Naive thymus-derived CD8-positive, alpha-beta T cell (primary cell): Measurements from ENCODE around the gene MSX1. TPM values are rescaled to one million over a fixed set of nuclear protein-coding genes. Genes with fewer than 3 reads are reported as not detected.

Experiments
- ATAC-seq, 2 donors: fragments of 150-1000 bp; cut with Tn5 transposase in 1 of 2; sonication (Bioruptor Pico), chemical (Tn5 transposase) in 1 of 2; 1 replicate in 1 of 2; 2 replicates in 1 of 2; pipeline ENCODE4 v1.10.0; 2021; ENCODE audit warnings: mild to moderate bottlenecking in 2 of 2, moderate library complexity in 2 of 2
- POLR2A ChIA-PET: fragments of 350-600 bp; sonication (Branson Sonifier 250); formaldehyde crosslinking; loops from one replicate; lab custom pipeline; 2021; ENCODE audit warnings: antibody characterized with exemption; lab: Charles Lee
- DNase-seq, 10 donors: peaks; one replicate each; pipeline versions ENCODE4 v3.0.0 to v3.0.0-alpha.2; 2020 to 2022
- H3K27ac Mint-ChIP-seq, 10 donors: one replicate each; pipeline ENCODE4 v1.8.0; 2020 to 2022; ENCODE audit warnings: mild to moderate bottlenecking in 10 of 10, mixed read lengths in 10 of 10, moderate library complexity in 4 of 10, inconsistent platforms in 1 of 10
- H3K27me3 Mint-ChIP-seq, 5 donors: one replicate each; pipeline ENCODE4 v1.8.0; 2021 to 2022; ENCODE audit warnings: mixed read lengths in 5 of 5
- H3K36me3 Mint-ChIP-seq, 3 donors: one replicate each; pipeline ENCODE4 v1.8.0; 2020 to 2022; ENCODE audit warnings: mixed read lengths in 3 of 3, mild to moderate bottlenecking in 2 of 3, inconsistent platforms in 1 of 3
- H3K4me1 Mint-ChIP-seq, 4 donors: one replicate each; pipeline ENCODE4 v1.8.0; 2021 to 2022; ENCODE audit warnings: mixed read lengths in 4 of 4
- H3K4me3 Mint-ChIP-seq, 10 donors: one replicate each; pipeline ENCODE4 v1.8.0; 2020 to 2022; ENCODE audit warnings: mild to moderate bottlenecking in 10 of 10, mixed read lengths in 10 of 10, moderate library complexity in 6 of 10, inconsistent platforms in 1 of 10
- H3K9me3 Mint-ChIP-seq, 9 donors: one replicate each; pipeline ENCODE4 v1.8.0; 2020 to 2022; ENCODE audit warnings: mixed read lengths in 9 of 9, mild to moderate bottlenecking in 3 of 9, inconsistent platforms in 1 of 9, moderate library complexity in 1 of 9
- polyA plus RNA-seq, 3 donors: library from polyadenylated mRNA; unstranded; fragments of 300-500 nt; fragmentation: Illumina TruSeq; gene quantifications; one replicate each; pipeline ENCODE4 v1.2.3, GENCODE V29; 2021
- total RNA-seq, 8 experiments: library from RNA in 2 of 8; stranded (reverse) in 2 of 8; gene quantifications; one replicate each; pipeline ENCODE4 v1.2.3 and lab custom pipeline; 2021 to 2026

MSX1 gene
- total and polyA plus RNA-seq, 5 experiments from 2014 or later = not detected

DNA sequence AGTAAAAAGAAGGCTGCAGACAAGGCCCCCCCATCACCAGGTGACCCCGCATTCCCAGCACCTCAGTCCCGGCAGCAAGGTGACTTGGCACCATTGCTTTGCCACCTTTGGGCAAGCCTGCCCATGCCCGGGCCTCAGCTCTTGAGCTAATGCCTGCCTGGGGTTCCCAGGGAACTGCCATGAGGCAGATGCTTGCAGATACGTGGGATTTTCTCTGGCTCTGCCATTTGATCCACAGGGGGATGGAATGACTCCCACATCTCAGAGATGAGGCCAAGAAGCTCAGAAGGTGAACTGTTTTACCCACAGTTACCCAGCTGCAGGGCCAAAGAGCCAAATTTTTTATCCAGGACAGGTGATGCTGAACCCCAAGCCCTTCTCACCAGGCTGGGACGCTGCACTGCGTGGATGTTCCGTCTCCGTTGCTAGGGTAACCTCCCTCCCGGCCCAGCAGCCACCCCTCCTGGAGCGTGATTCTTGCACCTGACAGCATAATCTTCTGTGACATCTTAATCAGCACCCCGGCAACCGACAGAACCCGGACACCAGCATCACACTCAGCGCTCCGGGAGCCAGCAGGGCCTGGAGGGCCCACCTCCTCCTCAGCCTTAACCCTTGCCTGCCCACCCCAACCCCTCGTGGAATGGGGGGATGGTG is 15.7 kb upstream of the MSX1 start:
- POLR2A ChIA-PET = no interaction called here
- Mint-ChIP-seq H3K36me3 (no peaks in the 10 kb centered on the region), H3K4me1 (peaks cover 0 to 3% (median under 1%) of the 10 kb centered on the region in 4 donors), H3K4me3 (no peak overlapping the region), H3K9me3 (peaks cover 0 to 8% (median 0%) of the 10 kb centered on the region in 9 donors), H3K27me3 (peaks cover 19 to 90% (median 41%) of the 10 kb centered on the region in 5 donors), H3K27ac (no peak overlapping the region)
- DNase-seq = no peak
- no peak for ATAC-seq

DNA sequence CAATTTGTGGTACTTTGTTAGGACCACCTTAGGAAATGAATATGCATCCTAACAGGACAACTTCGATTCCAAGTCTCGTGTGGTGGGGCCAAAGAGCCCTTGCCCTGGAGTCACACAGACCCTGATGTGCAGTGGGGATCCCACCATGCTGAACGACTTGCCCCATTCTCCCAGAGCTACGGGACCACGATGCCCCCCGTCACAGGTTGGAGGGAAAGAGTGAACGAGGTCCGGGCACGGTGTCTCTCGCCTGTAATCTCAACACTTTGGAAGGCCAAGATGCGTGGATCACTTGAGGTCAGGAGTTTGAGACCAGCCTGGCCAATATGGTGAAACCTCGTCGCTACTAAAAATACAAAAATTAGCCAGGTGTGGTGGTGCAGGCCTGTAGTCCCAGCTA is 14.4 kb upstream of the MSX1 start:
- H3K27ac Mint-ChIP-seq = no peak overlapping the region
- no peaks in the 10 kb centered on the region for H3K36me3 Mint-ChIP-seq
- H3K27me3 Mint-ChIP-seq = peaks cover 18 to 85% (median 42%) of the 10 kb centered on the region in 5 donors
- H3K4me1 Mint-ChIP-seq = peaks cover 0 to 3% (median under 1%) of the 10 kb centered on the region in 4 donors
- no peak overlapping the region for H3K4me3 Mint-ChIP-seq
- peaks cover 0 to 6% (median 0%) of the 10 kb centered on the region in 9 donors for H3K9me3 Mint-ChIP-seq
- DNase-seq (no peak), ATAC-seq (no peak)
- POLR2A ChIA-PET = no interaction called here

DNA sequence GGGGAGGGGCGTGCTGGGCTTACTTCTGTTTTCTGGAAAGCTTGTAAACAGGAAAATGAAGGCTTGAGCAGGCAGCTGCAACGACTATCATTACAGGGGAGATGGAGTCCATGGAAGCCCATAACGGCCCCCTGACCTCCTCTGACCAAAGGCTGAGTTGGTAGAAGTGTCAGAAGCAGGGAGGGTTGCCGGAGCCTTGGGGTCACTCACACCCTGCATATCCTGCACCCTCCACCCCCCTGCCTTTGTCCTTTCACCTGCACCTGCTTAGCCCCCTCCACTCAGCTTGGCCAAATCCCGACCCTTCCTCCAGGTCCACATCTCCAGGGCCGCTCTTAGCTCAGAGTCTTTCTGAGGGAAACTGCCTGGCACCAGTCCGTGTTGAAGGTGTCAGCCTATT is 12.5 kb upstream of the MSX1 start:
- Mint-ChIP-seq H3K4me3 (no peak overlapping the region), H3K9me3 (peaks cover 0 to 6% (median 0%) of the 10 kb centered on the region in 9 donors), H3K36me3 (no peaks in the 10 kb centered on the region), H3K4me1 (peaks cover 0 to 3% (median under 1%) of the 10 kb centered on the region in 4 donors), H3K27ac (no peak overlapping the region), H3K27me3 (peaks cover 18 to 85% (median 42%) of the 10 kb centered on the region in 5 donors)
- DNase-seq = peak in 1 of 10 donors; percentile 31
- no peak for ATAC-seq
- POLR2A ChIA-PET = no interaction called here

DNA sequence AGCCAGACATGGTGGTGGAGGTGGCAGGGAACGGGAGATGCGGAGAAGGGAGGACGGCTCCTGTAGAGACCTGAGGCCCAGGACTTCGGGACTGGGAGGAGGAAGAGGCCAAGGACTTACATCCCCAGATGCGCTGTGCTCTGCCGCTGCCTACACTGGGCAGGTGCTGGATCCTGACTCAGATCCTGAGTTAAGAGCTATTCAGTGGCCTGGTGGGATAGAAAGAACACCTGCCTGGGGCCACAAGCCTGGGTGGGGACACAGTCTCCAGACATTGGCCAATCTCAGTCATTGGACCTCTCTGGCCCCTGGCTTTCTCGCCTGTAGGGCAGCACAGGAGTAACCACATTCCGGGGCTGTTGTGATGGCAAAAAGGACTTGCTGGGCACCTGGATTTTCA is 10.9 kb upstream of the MSX1 start:
- H3K9me3 Mint-ChIP-seq = peaks cover 0 to 12% (median 0%) of the 10 kb centered on the region in 9 donors
- H3K27me3 Mint-ChIP-seq = peaks cover 17 to 86% (median 44%) of the 10 kb centered on the region in 5 donors
- ATAC-seq = no peak
- no peak for DNase-seq
- H3K4me3 Mint-ChIP-seq = no peak overlapping the region
- no peak overlapping the region for H3K27ac Mint-ChIP-seq
- POLR2A ChIA-PET = no interaction called here
- H3K36me3 Mint-ChIP-seq = no peaks in the 10 kb centered on the region
- H3K4me1 Mint-ChIP-seq = peaks cover 6 to 12% (median 11%) of the 10 kb centered on the region in 4 donors

DNA sequence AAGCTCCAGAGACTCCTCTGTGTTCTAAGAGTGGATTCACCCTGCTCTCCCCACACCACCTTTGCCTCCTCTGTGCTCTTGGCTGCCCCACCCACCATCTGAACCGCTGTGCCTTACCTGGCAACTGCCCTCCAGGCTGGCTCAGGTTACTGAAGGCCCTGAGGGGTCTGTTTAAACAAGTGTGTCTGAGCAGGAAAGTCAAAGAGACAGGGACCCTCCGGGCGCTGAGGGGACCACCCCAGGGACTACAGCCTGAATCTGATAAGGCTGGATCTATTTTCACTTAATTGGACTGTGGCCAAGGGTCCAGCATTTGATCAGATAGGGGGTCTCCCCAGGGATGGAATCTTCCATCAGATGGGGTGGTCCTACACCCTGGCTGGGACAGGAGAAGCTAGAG is 10.4 kb upstream of the MSX1 start:
- Mint-ChIP-seq H3K27ac (peak overlapping the region in 1 of 10 donors; percentile 79), H3K4me1 (peaks cover 7 to 14% (median 13%) of the 10 kb centered on the region in 4 donors), H3K9me3 (peaks cover 0 to 12% (median 0%) of the 10 kb centered on the region in 9 donors), H3K4me3 (no peak overlapping the region), H3K36me3 (no peaks in the 10 kb centered on the region), H3K27me3 (peaks cover 17 to 87% (median 44%) of the 10 kb centered on the region in 5 donors)
- no peak for ATAC-seq
- DNase-seq = peak in 1 of 10 donors; percentile 34
- POLR2A ChIA-PET = no interaction called here

DNA sequence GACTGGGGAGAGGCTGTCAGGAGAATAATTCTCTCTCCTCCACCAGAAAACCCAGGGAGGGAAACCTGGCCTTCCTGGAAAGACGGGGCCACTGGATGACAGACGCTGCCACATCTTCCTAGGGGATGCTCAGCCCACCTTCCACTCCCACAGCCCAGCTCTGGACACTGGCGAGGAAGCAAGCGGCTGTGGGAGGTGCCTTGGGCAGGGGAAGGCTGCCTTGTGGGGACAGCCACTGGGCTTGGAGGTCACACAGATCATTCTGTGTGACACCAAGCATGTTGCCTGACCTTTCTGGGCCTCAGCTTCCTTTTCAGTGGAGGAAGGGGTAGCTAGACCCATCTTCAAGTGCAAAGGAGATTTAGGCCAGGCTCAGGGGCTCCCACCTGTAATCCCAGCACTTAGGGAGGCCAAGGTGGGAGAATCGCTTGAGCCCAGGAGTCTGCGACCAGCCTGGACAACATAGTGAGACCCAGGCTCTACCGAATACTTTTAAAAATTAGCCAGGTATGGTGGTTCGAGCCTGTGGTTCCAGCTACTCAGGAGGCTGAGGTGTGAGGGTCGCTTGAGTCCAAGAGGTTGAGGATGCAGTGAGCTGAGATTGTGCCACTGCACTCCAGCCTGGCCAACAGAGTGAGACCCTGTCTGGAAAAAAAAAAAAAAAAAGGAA is 9.8 kb upstream of the MSX1 start:
- POLR2A ChIA-PET = no interaction called here
- Mint-ChIP-seq H3K4me3 (no peak overlapping the region), H3K36me3 (no peaks in the 10 kb centered on the region), H3K27me3 (peaks cover 18 to 87% (median 44%) of the 10 kb centered on the region in 5 donors), H3K9me3 (peaks cover 0 to 11% (median 0%) of the 10 kb centered on the region in 9 donors), H3K4me1 (peaks cover 7 to 18% (median 14%) of the 10 kb centered on the region in 4 donors), H3K27ac (peak overlapping the region in 1 of 10 donors; percentile 79)
- ATAC-seq (no peak), DNase-seq (peak in 1 of 10 donors; percentile 41)

DNA sequence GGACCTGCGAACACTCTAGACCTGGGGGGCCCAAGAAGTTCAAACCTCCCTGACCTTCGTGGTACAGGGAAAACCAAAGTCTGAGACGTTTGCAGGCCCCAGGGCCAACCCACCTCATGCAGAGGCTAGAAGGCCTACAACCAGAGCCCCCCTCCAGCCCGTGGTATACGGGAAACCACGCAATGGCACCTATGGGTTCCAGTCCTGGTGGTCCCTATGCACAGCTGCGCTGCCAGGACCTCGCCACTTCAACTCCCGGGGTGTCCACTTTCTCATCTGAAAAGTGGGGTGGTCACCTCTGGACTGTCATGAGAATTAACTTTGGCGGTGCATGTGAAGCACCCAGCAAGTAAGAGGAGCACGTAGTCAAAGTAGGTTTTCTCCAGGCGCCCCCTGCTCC is 8.4 kb upstream of the MSX1 start:
- peak overlapping the region in 1 of 10 donors; percentile 49 for H3K27ac Mint-ChIP-seq
- POLR2A ChIA-PET = no interaction called here
- H3K9me3 Mint-ChIP-seq = peaks cover 0 to 9% (median 0%) of the 10 kb centered on the region in 9 donors
- H3K4me3 Mint-ChIP-seq = peak overlapping the region in 1 of 10 donors; percentile 23
- ATAC-seq = no peak
- peaks cover 11 to 24% (median 23%) of the 10 kb centered on the region in 4 donors for H3K4me1 Mint-ChIP-seq
- peak in 1 of 10 donors; percentile 49 for DNase-seq
- peaks cover 0 to 3% (median 0%) of the 10 kb centered on the region in 3 donors for H3K36me3 Mint-ChIP-seq
- H3K27me3 Mint-ChIP-seq = peaks cover 18 to 88% (median 49%) of the 10 kb centered on the region in 5 donors

DNA sequence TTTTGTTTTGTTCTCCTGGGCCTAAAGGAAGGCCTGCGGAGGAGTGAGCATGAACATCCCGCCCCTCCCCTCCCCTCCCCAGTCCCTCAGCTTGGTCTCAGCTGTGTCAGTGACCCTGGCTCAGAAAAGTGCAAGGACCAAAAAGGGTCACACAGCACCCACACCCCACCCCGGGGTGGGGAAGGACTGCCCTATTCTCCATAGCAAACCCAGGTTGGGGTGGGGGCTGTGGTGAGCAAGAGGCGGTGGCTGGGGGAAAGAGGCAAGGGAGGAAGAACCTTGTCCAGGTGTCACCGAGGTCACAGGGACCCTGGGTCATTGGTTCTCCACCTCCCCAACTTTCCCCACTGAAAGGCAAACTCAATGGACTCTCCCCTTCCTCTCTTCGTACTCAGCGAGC is 7.6 kb upstream of the MSX1 start:
- H3K36me3 Mint-ChIP-seq = peaks cover 0 to 3% (median 0%) of the 10 kb centered on the region in 3 donors
- peaks cover 19 to 88% (median 54%) of the 10 kb centered on the region in 5 donors for H3K27me3 Mint-ChIP-seq
- H3K4me1 Mint-ChIP-seq = peaks cover 15 to 32% (median 27%) of the 10 kb centered on the region in 4 donors
- POLR2A ChIA-PET = no interaction called here
- DNase-seq (no peak), ATAC-seq (no peak)
- H3K9me3 Mint-ChIP-seq = peaks cover 0 to 6% (median 0%) of the 10 kb centered on the region in 9 donors
- H3K27ac Mint-ChIP-seq = no peak overlapping the region
- H3K4me3 Mint-ChIP-seq = peak overlapping the region in 3 of 10 donors; percentile 33 to 83 (median 83)

DNA sequence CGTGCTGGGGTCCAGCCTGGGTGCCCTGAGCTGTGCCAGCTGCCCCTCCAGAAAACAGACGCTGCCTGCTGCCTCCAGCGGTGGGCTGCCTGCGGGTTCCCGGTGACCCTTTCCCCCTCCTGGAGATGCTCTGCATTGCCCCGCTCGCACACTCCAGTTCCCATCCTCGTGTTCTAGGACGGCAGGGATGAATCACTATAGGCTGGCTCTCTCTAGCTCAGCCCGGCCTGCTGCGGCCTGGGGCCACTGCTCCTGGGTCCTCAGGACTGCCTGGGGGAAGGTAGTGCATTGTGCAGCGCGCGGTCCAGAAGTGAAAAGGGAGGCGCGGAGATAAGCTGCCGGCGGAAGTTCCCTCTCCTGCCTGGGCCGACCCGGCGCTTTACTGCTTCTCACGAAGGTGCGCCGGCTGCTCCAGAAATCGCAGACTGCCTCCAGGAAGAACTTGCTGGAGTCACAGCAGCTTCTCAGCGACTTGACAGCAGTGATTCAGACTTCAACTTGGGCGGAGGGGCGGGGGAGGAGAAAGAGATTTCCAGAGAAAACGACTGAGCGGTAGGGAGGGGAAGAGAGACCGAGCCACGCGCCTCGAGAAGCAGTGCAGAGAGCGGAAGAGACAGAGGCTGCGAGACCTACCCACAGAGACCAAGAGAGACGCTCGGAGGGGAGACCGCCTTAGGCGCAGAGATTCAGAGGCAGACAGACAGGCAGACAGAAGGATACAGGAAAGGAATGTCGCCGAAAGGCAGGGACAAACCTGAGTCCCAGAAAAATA is 6.7 kb upstream of the MSX1 start:
- Mint-ChIP-seq H3K4me3 (peak overlapping the region; percentile 75 to 93 (median 84)), H3K4me1 (peaks cover 20 to 40% (median 34%) of the 10 kb centered on the region in 4 donors), H3K9me3 (peaks cover 0 to 12% (median 0%) of the 10 kb centered on the region in 9 donors), H3K27ac (peak overlapping the region in 2 of 10 donors; percentile 11 to 65), H3K27me3 (peaks cover 24 to 88% (median 53%) of the 10 kb centered on the region in 5 donors), H3K36me3 (peaks cover 0 to 6% (median 5%) of the 10 kb centered on the region in 3 donors)
- POLR2A ChIA-PET = interaction anchor here (0.6 to 0.7 kb wide), 3 partner anchors 8 to 377 kb away, joined by 3 to 6 read pairs (median 3); no protein-coding TSS in a partner anchor
- peak; percentile 57 to 65 for ATAC-seq
- DNase-seq = peak in 1 of 10 donors; percentile 60

DNA sequence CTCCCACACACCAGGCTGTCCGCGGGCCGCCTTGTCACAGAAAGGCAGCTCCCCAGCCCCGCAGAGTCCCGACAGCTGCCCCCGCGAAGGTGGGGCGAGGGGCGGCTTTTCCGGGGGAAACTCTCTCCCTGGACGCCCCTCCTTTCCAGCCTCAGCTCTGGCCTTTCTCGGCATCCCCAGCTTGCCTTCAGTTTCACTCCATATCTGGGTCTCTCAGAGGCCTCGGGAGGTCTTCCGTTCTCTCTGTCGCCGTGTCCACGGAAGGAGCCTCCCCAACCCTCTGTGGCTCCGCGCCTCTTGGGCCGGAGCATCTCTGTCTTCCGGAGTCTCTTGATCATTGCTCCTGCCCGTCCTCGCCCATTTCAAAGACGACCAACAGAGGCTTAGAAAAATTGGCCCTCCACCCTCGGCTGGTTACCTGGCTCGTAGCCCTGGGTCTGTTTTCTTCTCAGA is 6.1 kb upstream of the MSX1 start:
- POLR2A ChIA-PET = no interaction called here
- Mint-ChIP-seq H3K27me3 (peaks cover 23 to 88% (median 53%) of the 10 kb centered on the region in 5 donors), H3K4me1 (peaks cover 22 to 42% (median 36%) of the 10 kb centered on the region in 4 donors), H3K27ac (peak overlapping the region in 1 of 10 donors; percentile 65), H3K9me3 (peaks cover 0 to 15% (median 0%) of the 10 kb centered on the region in 9 donors), H3K36me3 (peaks cover 0 to 6% (median 5%) of the 10 kb centered on the region in 3 donors), H3K4me3 (peak overlapping the region; percentile 75 to 93 (median 84))
- DNase-seq = peak in 1 of 10 donors; percentile 58
- ATAC-seq = peak; percentile 29 to 31

DNA sequence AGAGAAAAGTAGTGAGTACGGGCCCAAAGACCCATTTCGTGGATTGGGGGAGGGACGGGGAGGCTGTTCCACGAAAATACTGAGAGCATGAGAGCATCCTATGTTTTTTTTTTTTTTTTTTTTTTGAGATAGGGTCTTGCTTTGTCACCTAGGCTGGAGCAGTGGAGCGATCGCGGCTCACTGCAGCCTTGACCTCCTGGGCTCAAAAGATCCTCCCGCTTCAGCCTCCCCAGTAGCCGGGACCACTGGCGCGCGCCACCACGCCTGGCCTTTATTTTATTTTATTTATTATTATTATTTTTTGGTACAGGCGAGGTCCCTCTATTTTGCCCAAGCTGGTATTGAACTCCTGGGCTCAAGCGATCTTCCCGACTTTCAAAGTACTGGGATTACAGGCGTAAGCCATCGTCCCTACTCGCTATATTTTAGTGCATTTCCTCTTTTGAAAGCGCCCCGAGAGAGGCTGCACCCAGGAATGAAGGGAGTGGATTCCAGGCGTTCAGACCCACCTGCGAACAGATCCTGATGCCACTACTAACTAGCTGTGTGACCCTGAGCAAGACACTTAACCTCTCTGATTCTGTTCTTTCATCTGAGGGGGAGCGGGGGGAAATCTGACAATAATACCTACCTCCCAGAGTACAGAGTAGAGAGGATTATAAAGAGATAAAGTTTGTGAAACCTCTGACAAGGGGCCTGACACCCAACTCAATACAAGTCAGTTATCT is 5.4 kb upstream of the MSX1 start:
- peaks cover 0 to 22% (median 0%) of the 10 kb centered on the region in 9 donors for H3K9me3 Mint-ChIP-seq
- H3K27me3 Mint-ChIP-seq = peaks cover 28 to 88% (median 56%) of the 10 kb centered on the region in 5 donors
- ATAC-seq (no peak), DNase-seq (peak in 1 of 10 donors; percentile 54)
- H3K36me3 Mint-ChIP-seq = peaks cover 0 to 6% (median 5%) of the 10 kb centered on the region in 3 donors
- no peak overlapping the region for H3K27ac Mint-ChIP-seq
- peak overlapping the region in 9 of 10 donors; percentile 18 to 93 (median 83) for H3K4me3 Mint-ChIP-seq
- POLR2A ChIA-PET = interaction anchor here (0.8 kb wide), 1 partner anchor 11 kb away, joined by 3 read pairs; no protein-coding TSS in a partner anchor
- H3K4me1 Mint-ChIP-seq = peaks cover 22 to 49% (median 42%) of the 10 kb centered on the region in 4 donors
